Lower lobe of right lung (tissue), 2 donors: Measurements from ENCODE around the gene SKAP1. TPM values are rescaled to one million over a fixed set of nuclear protein-coding genes. Genes with fewer than 3 reads are reported as not detected.

Source experiments
- ATAC-seq, 2 donors: fragments of 200-7000 bp; cut with Tn5 transposase; one replicate each; pipeline ENCODE4 v1.9.1; 2020 to 2022; ENCODE audit warnings: mild to moderate bottlenecking in 2 of 2, moderate library complexity in 2 of 2
- DNase-seq: peaks from one replicate; pipeline ENCODE4 v3.0.0-alpha.2; 2020
- H3K27ac ChIP-seq: fragments of 200-600 bp; one replicate; pipeline ENCODE4 v1.8.0; 2022
- H3K27me3 ChIP-seq: fragments of 200-600 bp; one replicate; pipeline ENCODE4 v1.8.0; 2022; ENCODE audit warnings: low read depth
- H3K36me3 ChIP-seq: fragments of 200-600 bp; one replicate; pipeline ENCODE4 v1.8.0; 2022; ENCODE audit warnings: mild to moderate bottlenecking
- H3K4me1 ChIP-seq: fragments of 200-600 bp; one replicate; pipeline ENCODE4 v1.8.0; 2022
- H3K4me3 ChIP-seq: fragments of 200-600 bp; one replicate; pipeline ENCODE4 v1.8.0; 2022; ENCODE audit warnings: mild to moderate bottlenecking
- H3K9me3 ChIP-seq: fragments of 200-600 bp; one replicate; pipeline ENCODE4 v1.8.0; 2022
- CTCF ChIP-seq: fragments of 200-600 bp; IDR thresholded peaks from one replicate; pipeline ENCODE4 v1.8.0; 2022; ENCODE audit warnings: antibody characterized with exemption, mild to moderate bottlenecking
- intact Hi-C: fragments of 100-400 bp; cut with DNase I; formaldehyde crosslinking; loops from one replicate; pipeline ENCODE4 v1.11.0; 2022
- total RNA-seq: library from RNA; stranded (reverse); fragmentation: NEBNext Ultra II Directional; extraction: Animal tissue kit (Norgen Biotek cat#: 25700); gene quantifications from one replicate; pipeline ENCODE4 v1.2.1, GENCODE V29; 2021
- donor health status: DM: no; HTN: yes; CAD: no; lungs with severe emphysema.

The SKAP1 gene
- total RNA-seq, 1 donor from 2014 or later = 6.4 TPM

GRCh38 chr17:48285614-48286013, 144.4 kb downstream of the SKAP1 start:
- ATAC-seq = no peak
- Histone ChIP-seq H3K27me3 (peaks cover 12% of the 10 kb centered on the region), H3K9me3 (no peaks in the 10 kb centered on the region), H3K4me3 (no peak overlapping the region), H3K36me3 (no peaks in the 10 kb centered on the region), H3K27ac (no peak overlapping the region), H3K4me1 (no peaks in the 10 kb centered on the region)
- no peak for DNase-seq
- intact Hi-C loops = no loop called here
- TF ChIP-seq CTCF = no peak

- no peaks in the 10 kb centered on the region for H3K9me3 ChIP-seq
- no peak overlapping the region for H3K27ac ChIP-seq
- H3K4me1 ChIP-seq = no peaks in the 10 kb centered on the region
- H3K27me3 ChIP-seq = peaks cover 7% of the 10 kb centered on the region
- no peaks in the 10 kb centered on the region for H3K36me3 ChIP-seq
- no peak for DNase-seq
- no peak overlapping the region for H3K4me3 ChIP-seq
- no peak for TF ChIP-seq CTCF
- intact Hi-C loops = no loop called here
- peak in 1 of 2 donors; percentile 44 for ATAC-seq
Measured at GRCh38 chr17:48283907-48284306, 146.1 kb downstream of the SKAP1 start.

GRCh38 chr17:48283411-48283810, 146.6 kb downstream of the SKAP1 start:
- TF ChIP-seq CTCF = no peak
- Histone ChIP-seq H3K9me3 (no peaks in the 10 kb centered on the region), H3K36me3 (no peaks in the 10 kb centered on the region), H3K27ac (no peak overlapping the region), H3K4me3 (no peak overlapping the region), H3K4me1 (no peaks in the 10 kb centered on the region), H3K27me3 (peaks cover 7% of the 10 kb centered on the region)
- DNase-seq (no peak), ATAC-seq (no peak)
- intact Hi-C loops = no loop called here

- Histone ChIP-seq H3K4me1 (no peaks in the 10 kb centered on the region), H3K36me3 (no peaks in the 10 kb centered on the region), H3K27me3 (peaks cover 7% of the 10 kb centered on the region), H3K9me3 (no peaks in the 10 kb centered on the region), H3K4me3 (no peak overlapping the region), H3K27ac (no peak overlapping the region)
- ATAC-seq = no peak
- intact Hi-C loops = no loop called here
- no peak for DNase-seq
- no peak for TF ChIP-seq CTCF
Measured at GRCh38 chr17:48282303-48282702, 147.7 kb downstream of the SKAP1 start.

- intact Hi-C loops = no loop called here
- Histone ChIP-seq H3K36me3 (no peaks in the 10 kb centered on the region), H3K4me3 (no peak overlapping the region), H3K4me1 (no peaks in the 10 kb centered on the region), H3K9me3 (no peaks in the 10 kb centered on the region), H3K27me3 (peaks cover 3% of the 10 kb centered on the region), H3K27ac (no peak overlapping the region)
- no peak for DNase-seq
- ATAC-seq = no peak
- TF ChIP-seq CTCF = no peak
Measured at GRCh38 chr17:48278760-48279491, 151.1 kb downstream of the SKAP1 start.
